SK-N-SH (cell line): ENCODE results near the gene CDH7.

Experiments
- CTCF ChIP-seq: fragments of 200-600 bp; sonication (generic); IDR thresholded peaks from 2 replicates; pipeline ENCODE4 v1.6.1; 2017; ENCODE audit warnings: antibody characterized with exemption, mild to moderate bottlenecking, moderate library complexity
- EZH2phosphoT487 ChIP-seq: fragments of 200-600 bp; sonication (generic); IDR thresholded peaks from 2 replicates; pipeline ENCODE4 v1.6.1; 2017; ENCODE audit warnings: low read depth, mixed run types, mild to moderate bottlenecking, antibody characterized with exemption, moderate library complexity, borderline replicate concordance
- FOXM1 ChIP-seq: IDR thresholded peaks from 2 replicates; pipeline ENCODE4 v1.4.0; 2012; ENCODE audit warnings: low read depth, mild to moderate bottlenecking
- GABPA ChIP-seq: IDR thresholded peaks from 2 replicates; pipeline ENCODE4 v1.4.0; 2012; ENCODE audit warnings: low read depth, mild to moderate bottlenecking
- MAX ChIP-seq: IDR thresholded peaks from 2 replicates; pipeline ENCODE4 v1.4.0; 2012; ENCODE audit warnings: low read depth
- MXI1 ChIP-seq: IDR thresholded peaks from 2 replicates; pipeline ENCODE4 v1.6.1; 2012; ENCODE audit warnings: mild to moderate bottlenecking, low read depth, low read length, improper control_type of control experiment
- NFIC ChIP-seq: IDR thresholded peaks from 2 replicates; pipeline ENCODE4 v1.4.0; 2012; ENCODE audit warnings: borderline replicate concordance
- POLR2AphosphoS5 ChIP-seq: IDR thresholded peaks from 2 replicates; pipeline ENCODE4 v1.6.1; 2012; ENCODE audit warnings: low read depth, low read length
- RCOR1 ChIP-seq: fragments of 150-350 bp; IDR thresholded peaks from 2 replicates; pipeline ENCODE4 v1.6.1; 2017; ENCODE audit warnings: antibody characterized with exemption, low read length
- RFX5 ChIP-seq: IDR thresholded peaks from 2 replicates; pipeline ENCODE4 v1.6.1; 2012; ENCODE audit warnings: mild to moderate bottlenecking, improper control_type of control experiment, low read length
- SMC3 ChIP-seq: IDR thresholded peaks from 2 replicates; pipeline ENCODE4 v1.6.1; 2012; ENCODE audit warnings: low read depth, low read length, improper control_type of control experiment
- TAF1 ChIP-seq: IDR thresholded peaks from 2 replicates; pipeline ENCODE4 v1.6.1; 2012; ENCODE audit warnings: low read depth, mild to moderate bottlenecking, low read length, moderate library complexity, borderline replicate concordance
- YY1 ChIP-seq: IDR thresholded peaks from 2 replicates; pipeline ENCODE4 v1.4.0; 2012; ENCODE audit warnings: low read depth, mild to moderate bottlenecking

GRCh38 chr18:65790604-65791003 is 39.8 kb downstream of the CDH7 start:
- TF ChIP-seq POLR2AphosphoS5 (no peak), CTCF (no peak), EZH2phosphoT487 (no peak), TAF1 (no peak), NFIC (no peak), RFX5 (no peak), YY1 (no peak), MXI1 (no peak), MAX (no peak), RCOR1 (no peak), FOXM1 (no peak), GABPA (no peak), SMC3 (no peak)
